GM18861 (cell line): ENCODE data around the gene MEX3D.
"Not testable (repeated sequence)": the region's sequence is repeated elsewhere in the genome, so short reads cannot be mapped to it uniquely, and the experiment has no call there.

Experiments
- ATAC-seq: cut with Tn5 transposase; IDR thresholded peaks from one replicate; pipeline ENCODE4 v1.9.1; 2021; ENCODE audit not compliant: unreplicated experiment

Gene MEX3D

DNA sequence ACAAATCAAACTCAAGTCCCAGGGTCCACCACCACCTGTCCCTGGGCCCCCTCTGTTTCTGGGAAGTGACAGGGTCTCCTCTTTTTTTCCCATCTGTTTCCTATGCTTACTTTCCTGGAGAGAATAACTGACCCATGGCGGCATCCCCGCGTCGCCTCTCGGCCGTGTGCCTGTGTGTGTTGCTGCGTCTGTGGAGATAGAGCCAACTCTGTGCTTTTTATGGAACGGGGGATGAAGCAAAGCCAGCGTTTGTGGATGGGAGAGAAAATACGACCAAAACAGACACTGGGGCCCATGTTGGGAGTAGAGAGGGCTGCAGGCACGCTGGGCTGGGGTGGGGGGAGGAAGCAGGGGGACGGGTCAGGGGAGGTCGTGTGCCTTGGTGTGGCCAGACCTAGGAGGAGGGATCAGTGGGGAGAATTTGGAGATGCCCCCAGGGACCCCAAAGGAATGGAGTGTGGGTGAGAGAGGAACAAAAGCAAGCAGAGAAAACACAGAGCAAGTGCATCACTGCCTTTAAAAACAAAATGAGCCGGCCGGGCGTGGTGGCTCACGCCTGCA is 27.7 kb downstream of the MEX3D start:
- no peak for ATAC-seq

DNA sequence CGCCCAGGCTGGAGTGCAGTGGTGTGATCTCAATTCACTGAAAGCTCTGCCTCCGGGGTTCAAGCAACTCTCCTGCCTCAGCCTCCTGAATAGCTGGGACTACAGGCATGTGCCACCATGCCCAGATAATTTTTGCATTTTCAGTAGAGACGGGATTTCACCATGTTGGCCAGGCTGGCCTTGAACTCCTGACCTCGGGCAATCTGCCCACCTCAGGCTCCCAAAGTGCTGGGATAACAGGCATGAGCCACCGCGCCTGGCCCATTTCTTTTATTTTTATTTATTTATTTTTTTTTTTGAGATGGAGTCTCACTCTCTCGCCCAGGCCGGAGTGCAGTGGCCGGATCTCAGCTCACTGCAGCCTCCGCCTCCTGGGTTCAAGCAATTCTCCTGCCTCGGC is 28.4 kb downstream of the MEX3D start:
- not testable (repeated sequence) for ATAC-seq

DNA sequence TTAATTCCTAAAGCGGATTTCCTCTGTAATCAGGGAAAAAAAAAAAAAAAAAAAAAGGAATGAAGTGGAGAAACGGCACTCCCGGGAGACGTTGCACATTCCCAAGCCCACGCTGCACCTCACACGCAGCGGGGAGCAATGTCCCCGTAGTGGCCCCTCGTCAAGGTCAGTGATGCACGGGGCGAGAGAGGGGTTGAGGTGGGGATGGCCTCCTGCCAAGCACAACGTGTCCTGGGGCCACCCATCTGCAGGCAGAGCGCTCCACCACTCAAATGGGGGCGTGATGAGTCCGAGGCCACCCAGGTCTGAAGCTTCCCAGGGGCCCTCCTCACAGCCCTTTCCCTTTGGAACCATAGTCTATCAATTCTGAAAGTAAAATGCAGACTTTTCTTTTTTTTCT is 29.1 kb downstream of the MEX3D start:
- no peak for ATAC-seq

DNA sequence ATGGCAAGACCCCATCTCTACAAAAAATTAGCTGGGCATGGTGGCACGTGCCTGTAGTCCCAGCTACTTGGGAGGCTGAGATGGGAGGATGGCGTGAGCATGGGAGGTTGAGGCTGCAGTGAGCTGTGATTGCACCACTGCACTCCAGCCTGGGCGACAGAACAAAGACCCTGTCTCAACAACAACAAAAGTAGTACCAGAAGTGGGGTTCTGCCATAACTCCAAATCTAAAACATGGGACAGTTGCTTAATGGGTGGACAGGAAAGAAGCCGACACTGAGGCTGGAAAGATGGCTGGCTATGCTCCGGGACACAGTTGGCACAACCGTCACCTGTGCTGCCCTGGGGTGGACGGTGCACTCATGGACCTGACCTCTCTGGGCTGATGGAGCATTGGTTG is 32.4 kb downstream of the MEX3D start:
- not testable (repeated sequence) for ATAC-seq

DNA sequence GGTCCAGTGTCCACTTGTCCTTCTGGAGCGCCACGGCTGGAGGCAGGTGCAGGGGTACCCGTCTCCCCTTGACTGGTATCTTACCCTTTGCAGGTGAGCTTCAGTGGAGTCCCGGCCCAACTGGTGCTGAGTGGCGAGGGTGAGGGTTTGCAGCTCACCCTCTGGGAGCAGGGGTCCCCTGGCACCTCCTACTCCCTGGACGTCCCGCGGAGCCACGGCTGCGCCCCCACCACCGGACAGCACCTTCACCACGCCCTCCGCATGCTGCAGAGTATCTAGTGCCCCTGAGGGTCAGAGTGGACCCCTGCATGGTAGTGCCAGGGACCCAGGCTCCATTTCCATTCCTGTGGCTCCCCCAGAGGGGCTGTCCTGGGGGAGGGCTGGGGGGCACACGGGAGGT is 33.2 kb downstream of the MEX3D start:
- no peak for ATAC-seq

DNA sequence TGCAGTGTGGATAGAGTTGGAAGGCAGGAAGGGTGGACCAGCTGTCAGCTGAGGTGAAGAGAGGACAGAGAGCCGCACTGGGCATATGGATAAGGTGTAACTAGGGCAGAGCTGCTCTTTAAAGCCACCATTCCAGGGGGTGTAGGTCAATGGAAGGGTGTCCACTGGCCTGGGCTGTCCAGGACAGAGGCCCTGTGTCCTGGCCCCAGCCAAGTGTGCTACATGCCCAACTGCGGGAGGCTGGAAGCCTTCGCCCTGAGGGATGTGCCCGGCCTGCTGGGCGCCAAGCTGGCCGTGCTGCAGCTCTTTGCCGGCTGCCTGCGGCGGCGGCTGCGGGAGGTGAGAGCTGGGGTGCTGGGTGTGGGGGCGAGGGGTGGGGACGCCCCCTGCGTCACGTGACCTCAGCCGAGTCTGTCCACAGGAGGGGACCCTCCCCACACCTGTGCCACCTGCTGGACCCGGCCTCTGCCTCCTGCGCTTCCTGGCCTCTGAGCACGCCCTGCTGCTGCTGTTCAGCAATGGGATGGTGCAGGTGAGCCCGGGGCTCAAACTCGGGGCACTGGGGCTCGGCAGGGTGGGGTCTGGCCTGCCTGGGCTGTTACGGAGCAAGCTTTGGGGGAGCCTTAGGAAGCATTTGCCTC is 34.5 kb downstream of the MEX3D start:
- no peak for ATAC-seq

DNA sequence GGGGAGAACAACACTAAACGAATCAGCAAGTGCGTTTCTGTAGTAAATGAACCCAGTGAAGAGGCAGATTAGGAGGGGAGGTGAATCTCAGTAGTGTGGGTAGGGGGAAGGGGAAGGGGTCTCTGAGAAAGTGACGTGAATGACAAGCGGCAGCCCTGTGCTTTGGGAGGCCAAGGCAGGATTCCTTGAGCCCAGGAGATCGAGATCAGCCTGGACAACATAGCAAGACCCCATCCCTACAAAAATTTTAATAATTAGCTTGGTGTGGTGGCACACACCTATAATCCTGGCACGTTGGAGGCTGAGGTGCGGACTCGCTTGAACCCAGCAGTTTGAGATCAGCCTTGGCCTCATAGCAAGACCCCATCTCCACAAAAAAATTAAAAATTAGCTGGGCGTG is 36.1 kb downstream of the MEX3D start:
- no peak for ATAC-seq

DNA sequence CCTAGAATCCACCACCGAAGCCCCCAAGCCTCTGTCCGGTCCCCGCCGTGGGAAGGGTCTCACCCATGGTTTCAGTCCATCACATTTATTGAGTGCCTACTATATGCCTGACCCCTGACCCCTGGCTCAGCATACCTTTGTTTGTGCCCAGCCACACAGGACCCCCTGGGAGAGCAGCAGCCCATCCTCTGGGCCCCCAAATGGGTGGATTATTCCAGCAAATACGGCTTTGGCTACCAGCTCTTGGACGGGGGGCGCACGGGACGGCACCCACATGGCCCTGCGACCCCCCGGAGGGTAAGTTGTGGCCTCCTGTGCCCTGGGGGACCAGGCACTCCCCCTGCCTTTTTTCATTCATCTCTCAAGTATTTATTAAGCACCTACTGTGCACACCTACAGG is 36.5 kb downstream of the MEX3D start:
- no peak for ATAC-seq

DNA sequence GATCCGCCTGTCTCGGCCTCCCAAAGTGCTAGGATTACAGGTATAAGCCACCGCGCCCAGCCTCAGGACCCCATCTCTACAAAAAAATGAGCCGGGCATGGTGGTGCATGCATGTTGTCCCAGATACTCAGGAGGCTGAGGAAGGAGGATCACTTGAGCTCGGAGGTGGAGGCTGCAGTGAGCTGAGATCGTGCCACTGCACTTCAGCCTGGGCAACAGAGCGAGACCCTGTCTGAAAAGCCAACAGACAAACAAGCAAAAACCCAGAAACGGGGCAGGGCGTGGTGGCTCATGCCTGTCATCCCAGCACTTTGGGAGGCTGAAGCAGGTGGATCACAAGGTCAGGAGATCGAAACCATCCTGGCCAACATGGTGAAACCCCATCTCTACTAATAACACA is 37.3 kb downstream of the MEX3D start:
- not testable (repeated sequence) for ATAC-seq

DNA sequence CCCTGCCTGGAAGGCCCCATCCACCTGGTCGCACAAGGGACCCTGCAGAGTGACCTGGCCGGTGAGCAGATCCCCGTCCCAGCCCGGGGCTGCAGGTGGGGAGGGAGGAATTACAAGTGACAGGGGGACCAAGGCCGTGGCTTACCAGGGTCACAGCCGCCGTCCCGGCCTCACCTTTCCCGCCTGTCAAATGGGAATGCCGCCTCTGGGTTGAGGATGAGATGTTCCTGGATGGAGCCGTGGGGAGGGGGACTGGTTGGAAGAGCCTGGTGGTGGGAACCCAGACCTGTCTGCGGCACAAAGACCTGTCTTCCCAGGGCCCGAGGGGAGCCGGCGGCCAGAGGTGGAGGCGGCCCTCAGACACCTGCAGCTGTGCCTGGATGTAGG is 38.7 kb downstream of the MEX3D start:
- no peak for ATAC-seq

DNA sequence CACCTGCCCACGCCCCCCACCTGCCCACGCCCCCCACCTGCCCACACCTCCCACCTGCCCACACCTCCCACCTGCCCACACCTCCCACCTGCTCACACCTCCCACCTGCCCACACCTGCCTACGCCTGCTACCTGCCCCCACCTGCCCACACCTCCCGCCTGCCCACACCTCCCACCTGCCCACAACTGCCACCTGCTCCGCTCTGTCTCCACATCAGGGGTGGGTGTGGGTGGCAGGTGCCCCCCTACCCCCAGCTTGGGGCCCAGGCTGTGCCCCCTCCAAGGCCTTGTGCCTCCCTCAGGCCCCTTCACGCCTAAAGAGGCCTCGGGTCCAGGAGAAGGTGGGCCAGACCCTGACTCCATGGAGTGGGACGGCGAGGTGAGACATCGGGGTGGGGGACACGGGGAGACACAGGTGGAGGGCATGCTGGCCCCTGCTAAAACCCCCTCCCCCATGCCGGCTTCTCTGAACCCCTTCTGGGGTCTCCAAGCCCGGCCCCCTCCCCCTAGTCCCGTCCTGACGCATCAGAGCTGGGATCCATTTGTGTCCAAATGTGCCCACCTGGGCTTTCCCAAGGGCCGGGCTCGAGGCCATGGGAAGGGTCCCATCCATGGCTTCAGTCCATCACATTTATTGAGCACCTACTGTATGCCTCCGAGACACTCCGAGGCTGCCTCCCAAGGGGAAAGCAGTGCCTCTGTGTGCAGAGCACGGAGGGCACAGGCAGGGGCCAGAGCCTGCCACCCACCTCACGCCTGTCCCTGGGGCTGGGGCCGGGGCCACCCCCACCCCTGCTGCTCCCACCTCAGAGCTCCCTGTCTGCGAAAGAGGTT is 39.3 kb downstream of the MEX3D start:
- no peak for ATAC-seq

DNA sequence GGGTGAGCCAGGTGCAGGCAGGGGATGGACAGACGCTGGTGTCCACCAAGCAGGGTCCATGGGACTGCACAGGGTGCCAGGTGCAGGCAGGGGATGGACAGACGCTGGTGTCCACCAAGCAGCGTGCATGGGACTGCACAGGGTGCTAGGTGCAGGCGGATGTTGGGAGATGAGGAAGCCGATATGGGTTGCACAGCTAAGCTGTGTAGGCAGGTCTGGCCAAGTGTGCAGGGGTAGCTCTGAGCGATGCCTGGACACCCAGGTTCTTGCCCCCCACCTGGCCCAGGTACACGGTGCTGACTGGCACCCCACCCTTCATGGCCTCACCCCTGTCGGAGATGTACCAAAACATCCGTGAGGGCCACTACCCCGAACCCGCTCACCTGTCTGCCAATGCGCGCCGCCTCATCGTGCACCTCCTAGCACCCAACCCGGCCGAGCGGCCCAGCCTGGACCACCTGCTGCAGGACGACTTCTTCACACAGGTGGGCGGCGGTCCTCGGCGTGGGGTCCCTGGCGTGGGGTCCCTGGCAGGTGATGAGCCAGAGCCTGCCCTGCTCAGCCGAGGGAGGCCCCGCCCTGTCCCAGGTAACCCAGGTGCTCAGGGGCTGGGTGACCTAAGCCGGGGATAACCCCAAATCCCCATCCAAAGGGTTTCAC is 40.3 kb downstream of the MEX3D start:
- no peak for ATAC-seq

DNA sequence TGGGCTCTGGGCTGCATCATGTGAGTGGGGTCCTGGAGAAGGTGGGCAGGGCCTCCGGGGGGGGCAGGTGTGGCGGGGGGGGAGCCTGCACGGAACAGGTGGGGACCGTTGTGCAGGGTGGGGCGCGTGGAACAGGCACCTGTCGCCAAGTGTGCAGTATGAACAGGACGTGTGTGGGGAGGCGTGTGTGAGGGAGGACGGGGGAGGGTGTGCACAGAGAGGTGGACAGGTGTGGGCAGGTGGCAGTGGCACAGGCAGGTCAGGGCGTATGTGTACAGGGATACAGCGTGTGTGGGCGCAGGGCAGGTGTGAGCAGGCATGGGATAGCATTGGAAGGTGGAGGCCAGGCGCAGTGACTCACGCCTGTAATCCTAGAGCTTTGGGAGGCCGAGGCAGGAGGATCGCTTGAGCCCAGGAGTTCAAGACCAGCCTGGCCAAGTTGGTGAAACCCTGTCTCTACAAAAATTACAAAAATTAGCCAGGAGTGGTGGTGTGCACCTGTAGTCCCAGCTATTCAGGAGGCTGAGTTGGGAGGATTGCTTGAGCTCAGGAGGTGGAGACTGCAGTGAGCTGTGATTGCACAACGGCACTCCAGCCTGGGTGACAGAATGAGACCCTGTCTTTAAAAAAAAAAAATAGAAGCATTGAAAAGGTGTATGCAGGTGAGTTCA is 41.0 kb downstream of the MEX3D start:
- ATAC-seq, result no peak

DNA sequence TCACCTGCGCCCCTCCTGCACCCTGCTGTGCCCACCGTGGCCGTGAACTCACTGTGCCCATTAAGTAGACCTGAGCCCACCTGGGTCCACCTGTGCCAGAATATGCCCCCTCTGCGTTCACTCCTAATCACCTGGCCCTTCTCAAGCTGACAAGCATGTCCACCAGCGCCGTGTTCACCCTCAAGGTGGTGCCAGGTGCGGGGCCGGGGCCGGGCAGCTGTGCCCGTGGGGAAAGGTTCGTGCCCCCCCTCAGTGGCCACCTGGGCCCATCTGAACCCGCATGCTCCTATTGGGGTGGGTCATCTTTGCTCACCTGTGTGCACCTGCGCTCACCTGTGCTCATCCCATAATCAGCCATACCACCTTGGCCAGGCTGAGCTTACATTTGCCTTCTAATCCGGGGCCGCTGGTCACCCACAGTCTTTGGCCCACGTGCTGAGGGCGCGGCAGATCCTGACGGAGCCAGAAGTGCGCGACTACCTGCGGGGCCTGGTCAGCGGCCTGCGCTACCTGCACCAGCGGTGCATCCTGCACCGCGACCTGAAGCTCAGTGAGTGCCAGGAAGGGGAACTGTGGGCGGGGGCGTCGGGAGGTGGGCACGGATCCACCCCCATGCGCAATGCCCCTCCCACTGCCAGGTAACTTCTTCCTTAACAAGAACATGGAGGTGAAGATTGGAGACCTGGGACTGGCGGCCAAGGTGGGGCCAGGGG is 41.9 kb downstream of the MEX3D start:
- no peak for ATAC-seq

DNA sequence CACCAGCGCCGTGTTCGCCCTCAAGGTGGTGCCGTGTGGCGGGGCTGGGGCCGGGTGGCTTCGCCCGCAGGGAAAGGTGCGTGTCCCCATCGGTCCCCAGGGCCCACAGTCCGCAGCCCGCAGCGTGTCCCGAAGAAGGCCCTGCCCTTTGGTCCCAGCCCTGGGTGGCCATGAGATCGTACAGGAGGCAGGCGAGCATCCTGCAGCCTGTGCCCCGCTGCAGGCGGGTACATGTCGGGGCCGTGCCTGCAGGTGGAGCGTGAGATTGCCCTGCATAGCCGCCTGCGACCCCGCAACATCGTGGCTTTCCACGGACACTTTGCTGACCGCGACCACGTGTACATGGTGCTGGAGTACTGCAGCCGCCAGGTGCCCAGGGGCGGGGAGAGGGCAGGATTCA is 42.8 kb downstream of the MEX3D start:
- ATAC-seq, result no peak

DNA sequence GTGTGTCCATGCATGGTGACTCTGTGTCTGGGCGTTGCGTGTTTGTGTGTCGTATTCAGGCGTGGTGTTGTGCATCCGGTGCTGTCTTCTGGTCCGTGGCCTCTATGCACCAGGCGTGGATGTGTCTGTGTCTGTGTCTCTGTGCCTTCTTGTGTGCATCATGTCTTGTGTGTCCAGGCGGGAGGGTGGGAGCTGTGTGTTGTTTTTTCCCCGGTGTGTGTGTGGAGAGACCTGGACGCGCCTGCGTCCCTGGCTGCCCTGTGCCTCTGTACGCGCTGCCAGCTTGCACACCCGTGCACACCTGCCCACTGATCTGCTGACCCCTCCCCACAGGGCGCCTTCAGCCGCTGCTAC is 43.2 kb downstream of the MEX3D start:
- no peak for ATAC-seq

DNA sequence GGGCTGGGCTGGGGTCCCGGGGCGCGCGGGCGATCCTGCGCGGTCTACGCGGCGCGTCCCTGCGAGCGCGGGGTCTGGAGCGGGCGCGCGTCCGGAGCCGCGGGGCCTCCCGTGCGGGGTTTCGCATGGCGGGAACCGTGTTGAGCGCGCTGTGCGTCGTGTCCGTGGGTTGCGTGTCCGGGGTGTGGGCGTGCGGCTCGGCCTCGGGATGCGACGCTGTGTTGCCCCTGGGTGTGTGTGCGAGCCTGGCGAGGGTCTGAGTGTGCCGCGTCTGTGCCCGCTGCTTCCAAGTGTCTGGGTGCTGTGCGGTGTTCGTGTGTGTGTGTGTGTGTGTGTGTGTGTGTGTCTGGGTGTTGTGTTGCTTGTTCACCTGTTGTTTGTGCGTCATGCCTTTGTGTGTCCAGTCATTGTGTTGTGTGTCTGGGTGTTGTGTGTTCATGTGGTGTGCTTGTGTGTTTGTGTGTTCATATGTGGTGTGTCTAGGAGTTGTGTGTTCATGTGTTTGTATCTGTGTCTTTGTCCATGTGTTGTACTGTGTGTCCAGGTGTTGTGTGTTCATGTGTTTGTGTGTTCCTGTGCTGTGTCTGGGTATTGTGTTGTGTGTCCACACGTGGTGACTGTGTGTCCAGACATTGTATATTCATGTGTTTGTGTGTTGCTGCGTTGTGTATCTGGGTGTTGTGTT is 43.7 kb downstream of the MEX3D start:
- no peak for ATAC-seq

DNA sequence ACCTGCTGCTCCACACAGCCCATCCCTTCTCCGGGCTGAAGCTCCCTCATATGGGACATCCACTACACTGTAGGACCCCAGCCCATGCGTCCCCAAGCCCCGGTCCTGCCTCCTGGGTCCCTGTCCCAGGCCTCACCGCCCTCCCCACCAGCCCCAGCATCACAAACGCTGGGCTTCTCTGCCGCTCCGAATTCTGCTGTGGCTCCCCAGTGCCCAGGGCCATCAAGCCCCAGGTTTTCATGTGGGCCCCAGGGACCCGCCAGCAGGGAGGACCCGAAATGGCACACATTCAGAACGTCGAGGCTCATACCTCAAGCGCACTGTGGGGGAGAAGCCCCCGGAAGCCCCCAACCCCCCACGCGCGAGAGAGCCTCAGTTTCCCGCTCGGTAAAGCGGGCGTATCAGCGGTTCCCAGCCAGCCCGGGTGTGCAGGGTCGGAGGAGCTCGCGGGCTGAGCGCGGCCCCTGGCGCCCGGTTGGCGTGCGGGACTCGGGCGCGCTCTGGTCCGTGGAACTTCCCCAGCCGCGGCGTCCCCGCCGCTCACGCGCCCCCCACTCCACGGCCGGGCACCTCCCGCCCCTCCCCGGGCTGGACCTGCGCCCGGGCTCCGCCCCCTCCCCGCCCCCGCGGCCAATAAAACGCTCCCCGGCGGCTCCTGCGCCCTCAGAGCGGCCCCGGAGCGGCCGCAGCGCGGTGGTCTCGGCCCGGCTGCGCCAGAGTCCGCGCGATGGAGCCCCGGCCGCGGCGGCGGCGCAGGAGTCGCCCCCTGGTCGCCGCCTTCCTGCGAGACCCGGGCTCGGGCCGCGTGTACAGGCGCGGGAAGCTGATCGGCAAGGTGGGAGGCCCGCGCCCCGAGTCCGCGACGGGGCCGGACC is 44.5 kb downstream of the MEX3D start, which contains the start of gene PLK5:
TSS of gene PLK5 (plus strand) at position 666 of the 875 bp plus-strand sequence. CDS start 2,920 bp downstream, outside the sequence.
- no peak for ATAC-seq

DNA sequence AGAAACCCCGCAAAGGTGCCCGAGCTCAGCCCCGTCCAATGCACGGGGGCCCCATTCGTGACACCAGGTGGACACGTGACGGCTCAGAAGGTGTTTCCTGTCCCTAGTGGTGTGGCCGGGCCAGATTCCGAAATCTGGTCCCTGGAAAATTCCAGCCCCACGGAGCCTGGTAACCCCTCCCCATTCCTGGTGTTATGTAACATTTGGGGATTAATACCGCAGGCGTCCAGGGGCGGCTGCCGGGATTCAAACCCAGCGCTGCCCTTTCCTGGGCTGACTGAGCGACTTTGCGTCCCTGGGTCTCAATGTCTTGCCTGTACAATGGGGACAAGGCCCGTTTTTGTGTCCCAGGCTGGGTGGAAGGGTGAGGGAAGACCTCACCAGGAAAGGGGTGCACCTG is 45.3 kb downstream of the MEX3D start:
- ATAC-seq, result no peak
